D341Med (cell line): ENCODE measurements around the gene FOXP2.
"Not testable (repeated sequence)": the region's sequence is repeated elsewhere in the genome, so short reads cannot be mapped to it uniquely, and the experiment has no call there.

ENCODE experiments used
- DNase-seq: peaks from one replicate; pipeline ENCODE4 v3.0.0; 2012; ENCODE audit warnings: low spot score

The FOXP2 gene

DNA sequence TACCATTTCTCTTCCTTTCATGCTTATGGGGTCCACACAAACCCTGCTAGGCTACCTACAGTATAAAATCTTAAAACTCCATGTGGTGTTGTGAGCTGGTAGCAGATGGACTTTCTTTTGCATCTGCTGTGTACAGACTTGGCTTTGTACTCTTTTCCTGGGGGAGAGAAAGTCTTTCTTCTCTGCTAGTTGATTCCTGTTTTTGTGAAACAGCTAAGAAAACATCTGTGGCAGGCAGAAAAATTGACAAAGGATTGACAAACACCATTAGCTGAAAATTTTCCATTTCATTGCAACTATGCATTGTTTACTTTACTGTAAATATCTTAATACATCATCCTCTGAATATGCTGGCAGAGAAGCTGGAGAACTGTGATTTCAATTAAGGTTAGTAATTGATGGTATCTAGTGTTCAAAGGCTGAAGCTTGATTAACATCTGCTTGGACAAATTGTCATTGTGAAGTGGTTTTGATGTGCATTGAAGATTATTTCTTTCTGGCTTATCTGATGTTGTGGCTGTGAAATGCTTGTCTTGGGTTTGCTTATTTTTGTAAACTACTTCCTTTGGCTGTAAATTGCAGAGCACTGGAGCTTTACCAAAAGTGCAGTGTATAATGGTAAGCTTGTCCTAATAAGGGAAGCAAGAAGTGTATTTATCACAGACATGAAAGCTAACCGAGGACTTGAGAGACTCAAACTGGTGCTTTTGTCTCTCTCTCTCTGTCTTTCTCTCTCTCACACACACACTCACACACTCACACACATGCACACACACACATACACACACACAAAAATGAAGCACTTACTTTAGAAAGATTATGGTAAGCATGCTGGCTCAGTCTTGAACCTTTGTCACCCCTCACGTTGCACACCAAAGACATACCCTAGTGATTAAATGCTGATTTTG lies at the start of gene FOXP2:
Gene FOXP2, plus strand, starts transcription at position 660 of the 908 bp plus-strand sequence. CDS start 11,697 bp downstream, outside the sequence.
- no peak for DNase-seq

DNA sequence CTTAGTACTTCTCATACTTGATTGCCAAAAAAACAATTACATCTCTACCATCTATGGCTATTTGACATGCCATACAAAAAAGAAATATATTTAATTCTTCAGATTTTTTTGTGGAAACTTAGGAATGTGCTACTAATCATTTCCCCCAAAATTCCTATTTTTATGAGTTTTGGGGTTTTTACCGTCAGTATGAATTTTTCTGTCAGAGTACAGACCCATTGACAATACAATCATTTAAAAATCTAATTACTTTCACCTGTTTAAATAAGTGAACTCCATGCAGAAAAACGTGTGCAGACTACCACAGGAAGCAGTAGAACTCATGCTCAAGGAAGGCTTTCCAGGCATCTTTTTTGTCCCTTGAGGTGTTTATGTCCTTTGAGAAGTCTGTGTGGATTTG lies 48.8 kb upstream of the FOXP2 start:
- no peak for DNase-seq

DNA sequence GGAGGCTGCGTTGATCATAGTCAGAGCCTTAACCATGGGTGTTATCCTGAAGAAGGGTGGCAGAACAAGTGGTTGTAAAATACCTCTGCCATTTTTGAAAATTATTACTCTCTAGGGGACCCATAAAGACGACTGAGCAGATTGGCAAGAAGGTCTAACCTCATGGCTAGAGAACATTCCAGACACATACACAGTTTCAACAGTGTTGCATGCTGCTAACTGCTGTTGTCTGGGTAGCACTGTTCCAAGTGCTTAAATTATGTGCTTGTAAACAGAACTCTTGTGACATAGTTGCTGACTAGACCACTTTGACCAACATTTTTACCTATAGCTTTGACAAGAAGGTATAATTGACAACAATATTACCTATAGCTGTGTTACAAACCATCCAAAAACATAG lies 46.1 kb upstream of the FOXP2 start:
- no peak for DNase-seq

DNA sequence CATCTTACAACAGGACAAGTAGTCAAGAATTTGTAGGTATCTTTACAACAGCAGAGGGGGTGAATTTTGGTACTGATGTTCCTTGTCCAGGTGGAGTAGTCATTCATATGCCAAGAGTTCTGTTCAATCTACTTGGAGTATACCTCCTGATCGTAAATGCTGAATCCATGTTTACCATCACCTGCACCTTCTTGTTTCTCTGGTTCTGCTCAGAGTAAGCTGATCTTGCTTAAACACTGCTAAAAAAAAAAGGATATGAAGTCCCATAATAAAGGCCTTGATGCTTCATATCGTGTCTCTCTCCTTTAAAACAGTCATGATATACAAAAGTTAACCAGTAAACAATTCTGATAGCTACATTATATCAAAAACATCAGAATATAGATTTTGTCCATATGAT lies 45.3 kb upstream of the FOXP2 start:
- DNase-seq, result no peak

DNA sequence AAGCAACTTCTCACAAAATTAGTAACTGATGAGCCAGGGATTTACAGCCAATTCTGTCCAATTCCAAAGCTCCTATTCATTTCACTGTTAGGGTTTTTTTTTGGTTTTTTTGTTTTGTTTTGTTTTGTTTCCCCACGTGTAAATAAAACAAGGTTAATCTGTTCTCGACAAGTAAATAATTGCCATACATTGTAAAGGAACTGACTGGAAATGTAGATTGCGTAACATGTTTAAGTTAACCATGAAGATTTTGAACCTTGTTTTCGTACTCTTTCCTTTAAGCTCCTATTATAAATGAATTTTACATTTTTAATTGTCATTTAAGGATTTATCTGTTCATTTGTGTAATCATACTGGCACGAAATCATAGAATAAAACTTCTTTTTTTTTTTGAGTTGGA lies 42.0 kb upstream of the FOXP2 start:
- DNase-seq, result no peak

DNA sequence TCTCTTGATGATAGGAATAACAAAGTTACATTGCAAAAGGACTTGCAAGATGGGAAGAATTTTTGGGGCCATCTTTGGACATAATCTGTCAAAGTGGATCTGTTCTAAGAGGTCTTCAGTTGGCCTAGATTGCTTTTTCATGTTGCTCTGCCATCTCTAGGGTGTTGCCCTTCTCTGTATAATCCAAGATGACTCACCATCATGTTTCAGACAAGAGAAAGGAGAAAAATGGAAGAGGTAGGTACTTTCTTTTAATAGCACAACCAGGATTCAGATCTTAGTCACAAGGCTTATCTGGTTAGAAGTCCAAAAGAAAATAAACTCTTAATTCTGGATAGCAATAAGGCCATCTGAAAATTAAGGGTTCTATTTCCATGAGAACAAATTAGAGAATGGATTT lies 38.7 kb upstream of the FOXP2 start:
- DNase-seq, result no peak

DNA sequence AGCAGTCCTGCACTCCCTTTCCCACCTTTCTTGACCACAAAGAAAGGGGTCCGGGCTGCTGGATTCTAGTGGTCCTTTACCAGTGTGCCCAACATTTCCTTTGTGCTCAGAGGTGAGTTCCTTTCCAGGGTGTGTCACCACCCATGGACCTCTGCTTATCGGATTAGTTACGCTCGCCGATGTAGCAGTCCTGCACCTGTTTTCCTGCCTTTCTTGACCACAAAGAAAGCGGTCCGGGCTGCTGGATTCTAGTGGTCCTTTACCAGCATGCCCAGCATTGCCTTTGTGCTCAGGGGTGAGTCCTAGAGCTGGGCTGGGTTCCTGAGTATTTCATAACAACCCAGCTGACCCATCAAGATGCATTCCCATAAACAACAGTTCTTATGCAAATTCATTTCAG lies 30.7 kb upstream of the FOXP2 start:
- not testable (repeated sequence) for DNase-seq

DNA sequence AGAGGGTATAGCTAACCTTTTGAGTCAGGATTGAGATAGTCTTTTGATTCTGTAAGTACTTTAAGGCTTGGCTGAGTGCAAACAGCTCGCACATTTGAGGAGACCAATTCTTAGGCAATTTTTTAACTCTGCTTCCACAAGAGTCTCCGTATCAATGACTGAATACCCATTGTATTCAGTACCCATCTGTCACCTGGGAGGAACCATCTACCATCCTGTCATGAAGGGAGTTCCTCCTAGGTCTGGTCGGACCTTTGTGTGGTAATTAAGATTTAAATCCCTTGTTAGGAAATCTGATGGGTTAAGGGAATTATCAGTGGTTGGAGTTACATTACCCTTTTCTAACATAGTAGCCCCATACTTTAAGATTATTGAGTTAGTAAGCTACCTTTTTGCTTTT lies 30.3 kb upstream of the FOXP2 start:
- DNase-seq, result not testable (repeated sequence)

DNA sequence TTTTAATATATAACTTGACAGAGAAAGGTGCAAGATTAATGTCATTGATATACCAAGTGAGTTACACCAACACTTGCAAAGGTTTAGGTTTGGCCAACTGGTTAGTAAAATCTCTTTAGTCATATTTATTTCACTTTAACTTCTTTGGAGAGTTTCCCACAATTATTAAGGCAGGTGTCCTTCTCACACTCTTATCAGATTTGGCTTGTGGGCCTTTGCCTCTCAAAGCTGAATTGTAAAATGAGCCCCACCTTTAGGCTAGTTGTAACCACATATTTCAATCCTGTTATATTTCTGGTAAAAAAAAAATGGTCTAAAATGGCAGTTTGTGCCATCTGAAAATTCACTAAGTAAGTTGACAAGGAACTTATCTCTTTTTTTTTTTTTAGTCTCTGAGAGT lies 26.6 kb upstream of the FOXP2 start:
- DNase-seq, result no peak

DNA sequence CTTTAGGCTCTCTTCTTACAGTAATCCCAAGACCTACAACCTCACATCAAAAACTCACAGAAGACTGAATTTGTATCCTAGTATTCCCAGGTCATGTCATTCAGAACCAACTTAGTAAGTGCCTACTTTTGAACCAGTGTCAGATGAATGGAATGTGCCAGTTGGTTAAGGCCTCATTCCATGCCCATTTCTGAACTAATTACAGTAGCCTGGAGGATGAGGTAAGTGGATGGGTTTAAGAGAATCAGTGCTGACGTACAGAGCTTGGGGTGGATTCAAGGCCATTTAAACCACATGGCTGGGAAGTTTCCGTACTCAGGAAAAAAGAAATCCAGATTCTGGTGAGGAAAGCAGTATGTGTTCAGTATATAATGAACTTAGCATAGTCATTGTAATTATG lies 21.9 kb upstream of the FOXP2 start:
- DNase-seq, result no peak

DNA sequence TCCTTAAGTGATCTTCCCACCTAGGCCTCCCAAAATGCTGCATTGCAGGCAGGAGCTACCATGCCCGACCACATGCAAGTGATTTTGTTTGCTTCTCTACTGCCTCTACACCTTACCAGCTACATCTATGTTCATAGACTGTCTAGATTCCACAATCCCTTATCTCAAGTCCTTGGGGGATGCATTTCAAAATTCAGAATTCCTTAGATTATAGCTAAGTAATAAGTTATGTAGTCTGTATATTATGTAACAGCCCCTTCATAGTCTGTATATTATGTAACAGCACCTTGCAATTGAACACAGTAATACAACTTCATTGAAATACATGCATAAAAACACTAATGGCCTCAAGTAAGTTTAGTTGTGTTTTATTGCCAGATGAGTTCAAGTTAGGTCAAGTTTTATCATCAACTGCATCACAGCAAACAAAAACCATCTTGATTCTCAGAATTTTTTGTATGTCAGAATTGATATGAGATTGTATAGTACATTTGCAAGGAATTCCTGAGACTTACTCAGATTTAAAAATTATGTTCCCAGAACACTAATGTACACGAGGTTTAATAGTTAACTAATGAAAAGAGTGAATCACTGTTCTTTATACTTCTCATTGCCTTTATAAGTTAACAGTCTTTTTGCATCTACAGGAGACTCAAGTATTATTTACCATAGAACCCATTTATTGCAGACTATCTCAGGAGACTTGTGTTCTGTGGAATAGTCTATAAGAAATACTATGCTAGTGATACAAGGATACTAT lies 11.6 kb upstream of the FOXP2 start:
- no peak for DNase-seq

DNA sequence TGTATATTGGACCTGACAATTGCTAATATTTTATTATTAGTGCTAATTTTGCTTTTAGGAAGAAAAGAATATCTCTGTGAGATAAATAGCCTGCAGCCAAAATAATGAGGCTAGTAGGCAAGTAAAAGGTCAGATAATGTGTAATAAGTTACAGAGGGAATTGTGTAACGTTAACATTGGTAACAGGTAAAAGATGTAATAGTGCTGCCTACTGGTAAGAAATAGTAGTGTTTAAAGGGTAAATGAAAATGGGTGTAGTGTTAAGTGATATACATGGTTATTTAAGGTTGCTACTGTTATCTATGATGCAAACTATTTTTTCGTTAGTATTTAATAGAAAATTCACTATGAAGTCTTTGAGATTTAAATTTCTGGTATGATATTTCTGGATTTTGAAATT lies 9.2 kb upstream of the FOXP2 start:
- DNase-seq, result no peak

DNA sequence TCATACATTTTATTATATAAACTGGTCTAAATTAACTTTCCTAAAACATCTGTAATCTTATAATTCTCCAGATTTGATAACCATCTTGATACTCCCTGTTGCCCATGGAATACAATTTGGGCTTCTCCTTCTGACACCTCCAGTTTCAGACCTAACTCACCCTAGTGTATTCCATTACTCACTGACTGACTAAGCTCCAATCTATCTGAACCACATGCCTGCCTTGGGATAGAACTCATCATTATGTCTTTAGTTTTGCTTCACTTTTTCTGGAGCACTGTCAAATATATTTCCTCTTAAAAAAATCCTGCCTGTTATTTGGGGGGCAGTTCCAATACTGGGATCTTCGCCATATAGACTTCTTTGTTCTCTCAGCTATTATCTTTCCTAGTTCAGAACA lies 4.9 kb upstream of the FOXP2 start:
- no peak for DNase-seq

DNA sequence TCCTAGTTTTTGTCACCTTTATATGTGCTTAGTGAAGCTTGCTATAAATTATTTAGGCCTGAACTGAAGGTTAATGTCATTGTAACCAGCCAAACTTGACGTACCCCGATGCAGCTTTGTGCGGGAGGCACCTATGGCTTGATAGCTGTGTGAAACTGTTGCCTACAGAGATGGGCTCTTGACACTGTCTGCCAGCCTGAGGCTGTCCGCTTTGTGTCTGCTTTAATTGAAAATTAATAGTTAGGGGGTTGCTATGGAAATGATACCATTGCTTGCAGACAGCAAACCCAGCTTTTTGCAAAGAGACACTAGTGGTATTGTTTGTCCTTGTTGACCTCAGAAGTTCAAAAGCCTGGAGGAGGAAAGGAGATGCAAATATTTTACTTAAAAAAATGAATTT lies 2.1 kb upstream of the FOXP2 start:
- DNase-seq, result no peak

DNA sequence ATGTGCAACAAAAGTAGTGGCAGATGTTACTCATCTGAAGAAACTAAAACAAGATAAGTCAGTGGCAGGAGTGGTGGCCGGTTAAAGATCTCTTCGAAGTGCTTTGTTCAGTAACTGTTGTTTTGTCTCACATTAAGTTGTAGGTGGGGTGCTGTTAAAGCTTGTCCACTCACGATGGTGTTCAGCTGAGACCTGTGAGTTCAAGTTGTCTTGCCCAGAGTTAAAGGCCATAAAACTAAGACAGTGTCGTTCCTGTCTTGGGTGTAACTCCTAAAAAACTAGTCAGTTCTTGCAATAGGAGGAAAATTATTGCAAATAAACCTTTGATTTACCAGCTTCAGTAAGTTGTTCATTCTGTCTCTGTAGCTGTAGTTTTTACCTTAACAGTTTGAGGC lies 857 bp upstream of the FOXP2 start:
- DNase-seq, result no peak

DNA sequence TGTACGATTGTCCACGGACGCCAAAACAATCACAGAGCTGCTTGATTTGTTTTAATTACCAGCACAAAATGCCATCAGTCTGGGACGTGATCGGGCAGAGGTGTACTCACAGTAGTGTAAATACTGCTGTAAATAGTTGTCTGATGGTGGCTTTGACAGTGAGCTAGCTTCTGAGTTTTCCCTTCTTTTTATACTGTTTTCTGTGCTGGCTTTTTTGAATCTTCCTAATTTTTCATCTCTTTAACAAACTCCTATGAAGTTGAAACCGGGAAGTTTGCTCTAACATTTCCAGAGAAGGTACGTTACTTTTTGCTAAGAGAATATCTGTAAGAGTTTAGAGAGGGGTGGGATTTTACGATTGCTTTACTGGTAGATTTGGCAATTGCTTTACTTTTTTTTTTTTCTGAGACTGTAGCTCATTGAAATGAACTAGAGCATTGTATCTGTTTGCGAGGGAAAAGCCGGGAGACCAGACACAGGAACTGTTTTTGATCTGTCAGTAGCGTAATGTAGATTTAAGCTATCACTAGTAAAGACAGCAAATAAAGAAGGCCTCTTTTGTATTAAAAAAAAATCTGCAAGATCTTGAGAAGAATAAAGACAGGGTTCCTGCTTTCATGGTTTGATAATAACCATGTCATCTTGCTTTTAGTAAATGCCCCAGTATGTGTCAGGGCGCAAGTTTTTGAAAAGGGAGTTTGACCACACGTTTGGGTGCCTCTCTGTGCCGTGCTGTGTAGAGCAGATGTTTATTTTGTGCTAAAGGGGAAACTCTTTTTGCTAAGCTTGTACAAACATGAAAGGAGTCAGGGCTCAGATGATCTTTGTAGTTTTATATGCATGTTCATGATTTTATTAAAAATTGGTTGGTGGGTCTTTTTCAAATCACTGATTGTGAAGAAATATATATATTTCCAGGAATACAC lies 712 bp downstream of the FOXP2 start:
- DNase-seq, result no peak

DNA sequence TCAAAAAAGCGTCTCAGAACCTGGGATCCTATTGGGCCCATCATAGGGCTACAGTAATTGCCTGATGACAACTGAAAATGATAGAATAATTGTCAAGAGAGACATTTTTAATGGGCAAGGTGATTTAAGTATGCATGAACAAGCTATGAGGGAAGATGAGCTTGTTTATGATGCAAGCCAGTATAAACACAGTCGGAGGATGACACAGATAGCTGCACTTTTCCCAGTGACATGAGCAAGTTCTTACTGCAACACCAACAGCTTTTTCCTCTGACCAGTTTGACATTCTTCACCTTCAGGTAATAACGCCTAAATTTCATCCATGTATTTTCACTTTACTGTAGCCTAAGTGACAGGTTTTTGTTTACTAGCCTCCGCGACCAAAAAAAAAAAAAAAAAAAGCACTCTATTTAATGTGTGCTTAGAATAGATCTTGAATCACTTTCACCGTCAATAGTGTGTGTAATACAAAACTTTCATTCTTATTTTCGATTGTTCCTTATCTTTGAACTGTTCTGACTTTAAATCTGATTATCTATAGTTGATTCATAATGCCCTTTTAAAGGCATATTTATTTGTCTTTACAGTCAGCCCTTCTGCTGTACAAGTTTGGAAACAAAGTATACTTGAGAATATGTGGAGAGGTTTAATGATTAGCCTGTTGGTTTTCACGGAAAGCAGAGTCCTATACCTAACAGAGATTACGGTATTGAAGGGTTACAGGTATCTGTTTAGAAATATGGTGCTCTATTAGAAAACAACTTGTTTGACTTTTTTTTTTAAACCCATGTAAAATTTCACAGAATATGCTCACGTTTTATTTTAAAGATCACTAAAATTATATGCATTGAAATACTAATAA lies 1.7 kb downstream of the FOXP2 start:
- DNase-seq, result no peak

DNA sequence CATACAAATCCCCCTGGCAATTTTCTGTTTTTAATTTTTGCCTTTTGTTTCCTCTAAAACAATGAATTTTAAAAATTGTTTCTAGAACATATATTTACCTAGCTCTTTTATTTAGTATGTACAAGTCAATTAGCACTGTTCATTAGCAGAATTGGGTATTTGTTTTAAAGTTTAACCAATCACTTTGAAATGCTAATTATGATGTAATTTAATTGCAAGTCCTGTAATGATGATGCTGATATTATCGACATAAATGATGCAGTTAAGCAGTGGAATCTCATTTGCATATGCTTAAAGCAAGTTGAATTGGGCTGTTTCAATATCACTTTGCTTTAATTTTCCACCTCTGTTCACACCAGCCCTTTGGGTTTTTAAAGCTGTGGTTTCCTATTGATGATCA lies 2.7 kb downstream of the FOXP2 start:
- no peak for DNase-seq

DNA sequence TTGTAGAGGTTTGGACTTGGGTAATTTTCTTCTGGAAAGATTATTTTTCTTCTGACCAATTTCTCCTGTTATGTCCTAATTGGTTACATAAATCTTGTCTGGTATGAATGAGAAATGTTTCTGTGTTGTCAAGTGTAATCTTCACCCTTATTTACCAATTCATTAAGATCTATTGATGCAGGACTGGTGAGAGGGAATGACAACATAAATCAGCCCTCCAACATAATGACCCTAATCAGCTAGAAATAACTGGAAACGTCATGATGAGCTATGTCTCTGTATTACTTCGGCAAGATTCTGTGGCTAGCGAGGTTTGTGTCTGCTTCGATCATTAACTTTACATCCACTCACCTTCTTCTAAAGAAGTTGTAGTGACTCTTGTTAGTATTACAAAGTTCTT lies 3.5 kb downstream of the FOXP2 start:
- no peak for DNase-seq

DNA sequence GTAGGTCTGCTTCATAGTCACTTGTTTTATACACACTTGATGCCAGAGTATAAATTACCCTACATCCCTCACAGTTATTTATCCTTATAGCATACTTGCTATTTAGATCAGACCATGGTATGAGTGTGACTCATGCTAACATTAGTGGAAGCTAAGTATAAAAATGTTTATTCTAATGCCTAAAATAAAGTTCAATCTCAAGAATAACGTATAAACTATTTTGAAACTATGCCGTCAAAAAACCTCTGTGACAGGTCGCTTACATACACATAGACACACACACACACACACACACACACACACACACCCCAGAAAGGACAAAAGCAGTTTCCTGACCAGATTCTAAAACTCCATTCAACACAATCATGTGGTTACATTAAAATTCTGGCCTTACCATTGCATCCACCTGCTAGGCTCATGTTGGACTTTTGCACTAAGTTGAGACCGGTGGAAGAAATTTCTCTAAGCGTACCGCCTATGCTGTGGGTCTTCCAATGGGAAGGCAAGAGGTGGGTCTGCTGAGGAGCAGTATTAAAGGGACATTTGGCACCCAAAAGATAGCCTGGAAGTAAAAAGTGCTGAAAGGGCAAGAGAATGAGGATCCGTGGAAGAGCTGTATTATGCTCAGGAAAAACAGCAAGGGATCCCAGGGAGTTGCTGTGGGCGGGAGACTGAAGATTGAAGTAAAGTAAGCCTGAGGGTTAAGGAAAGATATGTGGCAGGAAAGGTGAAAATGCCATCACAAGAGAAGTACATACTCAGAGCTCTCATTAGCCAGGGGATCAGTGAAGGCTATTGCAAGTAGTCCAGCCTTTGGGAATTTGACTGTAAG lies 5.0 kb downstream of the FOXP2 start:
- DNase-seq, result no peak
